Measurements from ENCODE around the gene DYSF.
"Not testable (repeated sequence)": the region's sequence is repeated elsewhere in the genome, so short reads cannot be mapped to it uniquely, and the experiment has no call there.

The DYSF gene

DNA sequence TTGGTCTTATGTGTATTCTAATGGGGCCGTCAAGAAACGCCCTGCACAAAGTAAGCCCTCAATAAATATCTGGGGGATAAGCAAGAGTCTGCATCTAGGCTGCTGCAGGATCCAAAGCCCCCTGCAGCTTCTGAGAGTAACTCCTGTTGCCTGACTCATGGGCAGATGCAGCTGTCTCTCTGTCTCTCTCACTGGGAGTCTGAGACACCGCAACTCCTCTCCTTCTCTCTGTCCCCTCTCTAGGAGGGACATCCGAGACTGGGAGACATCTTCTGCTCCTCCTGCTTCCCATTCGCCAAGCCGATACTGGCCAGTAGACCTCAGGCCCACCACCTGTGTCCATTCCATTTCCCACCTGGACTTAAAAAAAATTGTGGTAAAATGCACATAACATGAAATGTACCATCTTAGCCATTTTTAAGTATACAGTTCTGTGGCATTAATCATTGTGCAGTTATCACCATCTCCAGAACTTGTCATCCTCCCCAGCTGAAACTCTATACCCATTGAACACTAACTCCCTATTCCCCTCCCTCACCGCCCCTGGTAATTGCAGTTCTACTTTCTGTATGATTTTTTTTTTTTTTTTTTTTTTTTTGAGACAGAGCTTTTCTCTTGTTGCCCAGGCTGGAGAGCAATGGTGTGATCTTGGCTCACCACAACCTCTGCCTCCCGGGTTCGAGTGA lies 20.1 kb downstream of the DYSF start:
- DNase-seq = no peak

DNA sequence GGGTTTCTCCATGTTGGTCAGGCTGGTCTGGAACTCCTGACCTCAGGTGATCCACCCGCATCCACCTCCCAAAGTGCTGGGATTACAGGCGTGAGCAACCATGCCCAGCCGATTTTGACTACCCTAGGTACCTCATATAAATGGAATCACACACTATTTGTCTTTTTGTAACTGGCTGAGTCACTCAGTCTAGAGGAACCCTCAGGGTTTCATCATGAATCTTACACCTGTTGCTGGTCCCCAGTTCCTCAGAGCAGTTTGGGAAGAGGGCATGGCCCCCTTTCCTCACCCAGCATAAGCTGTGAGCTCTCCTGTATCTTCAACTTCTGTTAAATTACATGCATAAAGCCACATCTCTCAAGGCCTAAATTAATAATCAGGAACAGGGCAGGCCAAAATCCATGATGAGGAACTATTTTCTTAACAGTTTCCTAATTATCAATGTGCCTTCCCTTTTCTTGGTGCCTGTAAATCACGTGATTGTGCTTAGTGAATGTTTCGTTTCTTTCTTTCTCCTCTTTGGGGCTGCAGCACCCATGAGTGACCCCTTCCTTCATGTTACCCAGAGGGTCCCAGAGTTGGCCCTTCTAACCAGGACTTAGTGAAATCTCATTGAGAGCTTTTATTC lies 20.9 kb downstream of the DYSF start:
- no peak for DNase-seq

DNA sequence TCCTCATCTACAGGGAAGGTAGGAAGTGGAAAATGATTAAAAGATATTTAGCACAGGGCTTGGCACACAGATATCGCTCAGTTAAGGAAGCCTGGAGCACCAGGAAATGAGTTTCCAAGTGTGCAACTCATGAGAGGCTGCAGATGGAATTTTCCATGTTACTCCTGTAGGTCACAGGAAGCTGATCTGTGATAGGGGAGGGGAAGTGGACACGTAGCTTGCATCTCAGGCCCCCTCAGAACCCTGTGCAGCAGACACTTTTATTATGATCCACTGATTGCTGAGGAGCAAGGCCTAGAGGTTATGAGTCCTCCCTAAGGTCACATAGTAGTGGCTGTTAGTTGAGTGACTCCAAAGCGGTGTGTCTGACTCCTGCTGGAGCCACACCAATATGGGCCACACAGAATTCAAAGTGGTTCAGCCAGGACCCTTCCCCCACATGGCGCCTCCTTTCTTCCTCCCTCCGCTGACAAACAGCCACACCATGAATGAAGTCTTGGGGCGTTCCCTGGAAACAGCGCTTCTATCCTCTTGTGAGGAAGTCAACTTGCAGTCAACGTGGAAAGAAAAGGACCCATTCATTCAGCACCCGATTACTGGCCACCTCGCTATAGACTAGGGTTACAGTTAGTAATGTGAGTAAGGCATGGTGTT lies 21.5 kb downstream of the DYSF start:
- no peak for DNase-seq

DNA sequence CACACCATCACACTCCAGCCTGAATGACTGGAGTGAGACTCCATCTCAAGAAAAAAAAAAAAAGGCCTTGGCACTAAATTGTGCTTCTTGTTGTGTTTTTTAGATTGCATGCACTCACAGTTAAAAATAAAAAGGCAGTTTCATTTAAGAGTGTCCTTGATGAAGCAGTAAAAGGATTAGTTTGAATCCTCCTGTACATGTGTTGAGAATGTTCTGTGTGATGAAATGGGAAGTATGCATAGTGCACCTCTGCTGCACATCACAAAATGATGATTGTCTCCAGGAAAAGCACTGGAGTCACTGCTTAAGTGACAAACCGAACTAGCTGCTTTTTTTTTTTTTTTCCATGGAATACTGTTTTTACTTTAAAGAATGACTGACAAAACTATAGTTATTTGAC lies 23.1 kb downstream of the DYSF start:
- DNase-seq = no peak

DNA sequence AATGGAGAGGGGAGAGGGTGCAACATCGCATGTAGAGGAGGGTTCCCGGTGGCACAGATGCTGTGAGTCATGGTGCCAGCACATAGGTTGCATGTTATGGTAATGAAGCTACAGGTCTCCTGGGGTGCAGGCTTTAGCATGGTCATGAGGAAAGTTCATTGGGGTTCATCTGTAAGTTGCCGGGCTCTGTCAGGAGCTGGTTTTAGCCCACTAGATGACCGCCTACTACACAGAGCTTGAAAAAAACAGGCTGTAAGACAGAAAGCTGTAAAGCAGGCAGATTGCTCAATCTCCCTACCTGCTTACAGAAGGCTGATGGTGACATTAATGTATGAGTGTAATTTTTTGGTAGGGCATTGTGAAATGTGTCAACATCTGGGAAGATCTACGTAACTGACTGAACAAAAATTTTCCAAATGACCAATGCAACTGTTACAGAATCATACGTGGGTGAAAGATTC lies 23.9 kb downstream of the DYSF start:
- no peak for DNase-seq

DNA sequence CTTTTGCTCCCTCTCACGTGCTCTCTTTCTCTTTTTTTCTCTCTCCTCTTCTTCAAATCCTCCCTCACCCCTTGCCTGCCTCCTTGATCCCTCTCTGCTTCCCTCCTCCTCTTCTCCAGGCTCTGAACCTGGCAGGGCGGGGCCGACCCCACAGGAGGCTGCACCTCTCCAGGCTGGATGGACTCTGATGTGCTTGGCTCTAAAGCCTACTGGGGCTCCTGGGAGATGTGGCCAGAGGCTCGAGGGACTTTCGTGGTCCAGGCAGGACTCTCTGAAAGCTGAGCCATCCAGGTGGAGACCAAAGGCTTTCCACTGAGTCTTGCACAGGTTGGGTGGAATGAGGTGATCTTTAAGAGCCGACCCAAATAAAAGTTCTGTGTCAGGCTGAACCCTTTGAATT lies 25.4 kb downstream of the DYSF start:
- no peak for DNase-seq

DNA sequence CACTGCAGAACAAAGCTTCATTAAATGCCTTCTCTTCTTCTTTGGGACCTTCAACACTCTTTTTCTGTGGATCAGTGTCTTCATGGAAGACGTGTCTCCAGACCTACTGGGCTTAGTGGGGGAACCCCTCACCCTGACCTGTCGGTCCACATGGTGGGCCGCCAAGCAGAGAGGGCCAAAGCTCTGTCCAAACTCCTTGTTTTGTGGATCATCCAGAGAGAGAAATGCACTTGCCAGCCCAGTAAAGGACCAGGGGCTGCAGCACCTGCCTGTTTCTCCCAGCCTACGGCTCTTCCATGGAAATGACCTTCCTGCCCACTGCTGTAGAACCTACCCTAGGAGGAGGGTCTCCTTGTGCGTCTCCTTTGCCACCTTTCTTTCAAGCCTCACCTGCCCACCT lies 25.9 kb downstream of the DYSF start:
- no peak for DNase-seq

DNA sequence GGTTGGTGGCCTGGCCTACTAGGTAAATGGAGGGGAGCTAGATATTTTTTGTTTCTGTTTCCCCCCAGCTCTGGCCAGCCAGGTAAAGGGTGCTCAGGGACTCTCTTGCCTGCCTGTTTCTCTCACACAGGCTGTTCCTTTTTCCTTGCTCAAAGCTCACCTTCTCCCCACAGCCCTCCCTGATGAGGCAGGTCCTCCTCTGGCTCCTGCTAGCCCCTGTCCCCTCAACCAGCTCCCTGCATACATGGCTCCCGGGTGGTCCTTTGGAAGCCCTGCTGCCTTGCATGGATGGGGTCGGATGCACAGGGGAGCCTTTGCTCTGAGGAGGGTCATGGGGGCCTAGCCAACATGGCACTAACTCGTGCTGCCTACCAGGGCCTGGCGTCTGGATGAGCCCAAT lies 27.8 kb downstream of the DYSF start:
- DNase-seq = no peak

DNA sequence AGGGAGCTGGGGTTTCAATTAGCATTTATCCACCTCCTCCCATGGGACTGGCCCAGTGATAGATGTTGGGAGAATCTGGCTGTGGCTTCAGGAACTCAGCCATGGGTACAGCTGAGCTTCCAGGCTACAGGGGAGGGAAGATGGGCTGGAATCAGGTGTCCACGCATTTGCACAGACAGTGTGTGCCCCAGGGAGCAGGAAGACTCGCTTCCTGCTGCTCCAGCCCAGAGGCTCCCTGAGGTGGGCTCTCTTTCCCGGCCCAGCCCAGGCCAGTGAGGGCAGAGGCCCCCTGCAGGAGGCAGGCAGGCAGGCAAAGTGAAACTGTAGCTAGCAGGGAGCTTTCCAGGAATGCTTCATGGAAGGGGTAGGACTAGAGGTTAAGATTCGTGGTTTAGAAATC lies 28.7 kb downstream of the DYSF start:
- no peak for DNase-seq

DNA sequence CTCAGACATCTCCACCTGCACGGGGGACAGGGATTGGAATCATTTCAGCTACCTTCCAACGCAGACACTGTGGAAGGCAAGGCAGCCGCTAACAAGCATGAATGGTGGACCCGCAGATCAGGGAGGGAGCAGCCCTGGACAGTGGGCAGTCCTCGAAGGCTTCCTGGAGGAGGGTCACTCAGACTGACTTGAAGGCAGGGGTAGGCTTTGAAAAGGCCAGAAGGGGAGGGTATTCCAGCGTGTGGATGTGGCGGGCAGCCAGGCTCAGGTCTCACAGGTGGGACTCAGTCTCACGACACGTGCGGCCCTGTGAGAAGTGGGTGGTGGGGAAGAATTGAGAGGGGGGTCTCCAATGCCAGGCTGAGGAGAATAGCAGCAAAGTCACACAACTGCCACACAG lies 29.9 kb downstream of the DYSF start:
- no peak for DNase-seq

DNA sequence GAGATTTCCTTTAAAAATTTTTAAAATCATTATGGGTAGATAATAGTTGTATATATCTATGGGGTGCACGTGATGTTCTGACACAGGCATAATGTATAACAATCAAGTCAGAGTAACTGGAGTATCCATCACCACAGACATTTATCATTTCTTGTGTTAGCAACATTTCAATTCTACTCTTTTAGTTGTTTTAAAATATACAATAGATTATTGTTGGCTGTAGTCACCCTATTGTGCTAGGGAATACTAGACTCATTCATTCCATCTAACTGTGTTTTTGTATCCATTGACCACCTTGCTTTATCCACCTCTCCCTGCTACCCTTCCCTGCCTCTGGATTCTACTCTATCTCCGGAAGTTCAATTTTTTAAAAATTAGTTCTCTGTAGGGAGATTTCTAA lies 31.0 kb downstream of the DYSF start:
- no peak for DNase-seq

DNA sequence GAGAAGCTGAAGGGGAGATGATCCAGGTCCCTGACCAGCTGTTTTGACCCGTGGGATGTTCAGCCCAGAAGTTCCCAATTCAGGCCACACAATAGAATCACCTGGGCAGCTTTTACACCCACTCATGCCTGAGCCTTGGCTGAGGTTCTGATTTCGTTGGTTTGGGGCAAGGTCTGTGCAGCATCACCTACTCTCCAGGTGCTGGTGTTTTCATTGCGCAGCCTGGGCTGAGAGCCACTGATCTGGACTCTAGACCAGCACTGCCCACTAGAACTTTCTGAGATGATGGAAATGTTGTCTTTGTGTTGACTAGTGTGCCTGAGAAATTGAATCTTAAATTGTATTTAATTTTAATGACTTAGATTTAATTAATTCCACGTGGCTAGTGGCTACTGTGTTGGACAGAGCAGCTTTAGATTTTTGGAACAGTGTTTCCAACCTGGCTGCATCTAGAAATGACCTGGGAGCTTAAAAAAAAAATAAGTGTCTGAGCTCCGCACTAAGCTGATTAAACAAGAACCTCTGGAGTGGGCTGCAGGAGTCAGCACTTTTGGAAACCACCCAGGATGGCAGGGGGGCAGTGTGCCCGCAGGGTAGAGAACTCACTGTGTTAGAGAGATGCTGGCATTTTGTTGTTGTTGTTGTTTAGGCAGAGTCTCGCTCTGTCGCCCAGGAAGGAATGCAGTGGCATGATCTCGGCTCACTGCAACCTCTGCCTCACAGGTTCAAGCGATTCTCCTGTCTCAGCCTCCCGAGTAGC lies 33.7 kb downstream of the DYSF start:
- no peak for DNase-seq

DNA sequence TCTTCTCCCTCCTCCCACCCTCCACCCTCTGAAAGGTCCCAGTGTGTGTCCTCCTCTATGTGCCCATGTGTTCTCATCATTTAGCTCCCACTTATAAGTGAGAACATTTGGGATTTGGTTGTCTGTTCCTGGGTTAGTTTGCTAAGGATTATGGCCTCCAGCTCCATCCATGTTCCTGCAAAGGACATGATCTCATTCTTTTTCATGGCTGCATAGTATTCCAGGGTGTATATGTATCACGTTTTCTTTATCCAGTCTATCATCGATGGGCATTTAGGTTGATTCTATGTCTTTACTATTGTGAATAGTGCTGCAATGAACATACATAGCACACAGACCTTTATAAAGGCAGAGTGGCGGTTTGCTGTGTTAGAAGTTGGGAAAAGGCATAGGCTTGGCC lies 38.2 kb downstream of the DYSF start:
- not testable (repeated sequence) for DNase-seq

DNA sequence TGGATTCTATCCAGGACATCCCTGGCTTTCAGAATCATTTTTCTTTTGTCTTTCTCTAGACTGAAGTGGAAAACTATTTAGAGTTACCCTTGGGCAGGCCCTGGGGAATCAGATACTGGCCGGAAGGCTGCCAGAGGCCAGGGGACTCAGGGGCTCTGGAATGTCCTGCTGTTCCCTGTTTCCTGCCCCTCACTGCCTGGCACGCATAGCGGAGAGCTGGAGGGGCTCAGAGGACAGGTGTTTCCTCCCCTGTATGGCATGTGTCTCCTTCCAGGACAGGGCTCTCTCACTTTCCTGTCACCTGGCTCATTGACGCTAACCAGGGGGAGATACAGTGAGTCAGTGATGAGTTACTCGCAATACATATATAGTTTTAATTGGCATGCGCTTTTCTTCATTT lies 38.8 kb downstream of the DYSF start:
- no peak for DNase-seq

DNA sequence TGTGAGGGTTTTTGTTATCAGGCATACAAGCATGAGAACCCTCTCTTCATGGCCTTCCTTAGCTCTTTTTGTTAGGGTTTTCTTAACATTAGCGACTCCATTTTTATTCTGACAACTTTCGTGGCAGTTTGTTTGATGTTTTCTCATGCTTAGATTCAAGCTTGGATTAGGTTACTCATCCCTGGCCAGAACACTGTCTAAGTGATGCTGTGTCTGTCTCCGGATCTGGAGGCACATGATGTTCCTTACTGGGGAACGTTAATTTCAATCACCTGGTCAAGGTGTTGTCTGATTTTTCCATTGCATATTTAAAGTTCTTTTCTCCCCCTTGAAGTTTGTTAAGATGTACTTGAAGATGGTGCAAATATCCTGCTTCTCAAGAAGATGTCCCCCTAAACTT lies 40.7 kb downstream of the DYSF start:
- no peak for DNase-seq

DNA sequence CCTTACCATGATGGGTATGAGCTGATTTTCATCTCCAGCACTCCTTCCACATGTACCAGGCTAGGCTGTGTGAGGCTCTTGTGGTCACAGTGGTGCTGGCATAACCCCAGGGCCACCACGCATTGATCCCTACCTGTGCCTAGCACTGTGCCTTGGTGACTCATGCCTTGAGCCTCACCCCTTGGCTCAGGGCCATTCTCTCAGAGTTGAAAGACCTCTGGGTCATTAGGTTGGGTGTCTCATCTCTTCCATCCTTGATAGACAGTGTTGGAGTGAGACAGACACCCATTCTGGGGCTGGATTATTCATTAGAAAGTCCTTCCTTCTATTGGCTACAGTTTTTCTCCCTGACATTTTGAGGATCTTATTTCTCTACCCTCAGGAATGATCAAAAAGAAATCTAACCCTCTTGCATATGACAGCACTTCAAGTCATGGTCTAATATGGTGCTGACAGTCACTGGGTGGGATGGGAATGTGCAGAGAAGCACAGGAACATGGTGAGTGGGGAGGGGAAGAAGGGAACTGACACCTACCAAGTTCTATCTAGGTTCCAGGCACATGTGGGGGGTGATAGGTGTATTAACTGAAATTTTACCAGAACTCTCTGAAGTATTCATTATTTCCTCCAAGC lies 41.3 kb downstream of the DYSF start:
- no peak for DNase-seq

DNA sequence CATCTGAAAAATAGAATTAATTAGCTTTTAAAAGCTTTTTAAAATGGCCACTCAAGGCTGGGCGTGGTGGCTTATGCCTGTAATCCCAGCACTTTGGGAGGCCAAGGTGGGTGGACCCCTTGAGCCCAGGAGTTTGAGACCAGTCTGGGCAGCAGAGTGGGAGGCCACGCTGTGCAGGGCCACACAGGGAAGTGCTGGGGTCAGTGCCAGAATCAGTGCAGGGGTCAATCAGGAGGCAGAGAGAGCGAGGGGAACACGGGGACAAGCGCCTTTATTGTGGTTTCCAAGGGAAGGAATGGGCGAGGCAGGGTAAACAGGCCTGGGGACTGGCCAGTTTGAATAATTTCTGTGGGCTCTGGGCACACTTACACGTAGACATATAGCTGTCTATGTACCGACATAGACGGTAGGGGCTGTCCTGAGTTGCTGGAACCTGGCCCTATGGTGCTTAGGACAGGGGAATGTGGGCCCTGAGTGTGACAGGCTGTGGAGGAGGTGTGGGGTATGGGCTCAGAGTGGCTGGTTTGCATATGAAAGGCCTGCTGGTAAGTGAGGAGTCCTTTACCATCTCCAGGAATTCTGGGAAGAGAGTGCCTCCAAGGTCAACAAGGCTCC lies 42.9 kb downstream of the DYSF start:
- DNase-seq = no peak

DNA sequence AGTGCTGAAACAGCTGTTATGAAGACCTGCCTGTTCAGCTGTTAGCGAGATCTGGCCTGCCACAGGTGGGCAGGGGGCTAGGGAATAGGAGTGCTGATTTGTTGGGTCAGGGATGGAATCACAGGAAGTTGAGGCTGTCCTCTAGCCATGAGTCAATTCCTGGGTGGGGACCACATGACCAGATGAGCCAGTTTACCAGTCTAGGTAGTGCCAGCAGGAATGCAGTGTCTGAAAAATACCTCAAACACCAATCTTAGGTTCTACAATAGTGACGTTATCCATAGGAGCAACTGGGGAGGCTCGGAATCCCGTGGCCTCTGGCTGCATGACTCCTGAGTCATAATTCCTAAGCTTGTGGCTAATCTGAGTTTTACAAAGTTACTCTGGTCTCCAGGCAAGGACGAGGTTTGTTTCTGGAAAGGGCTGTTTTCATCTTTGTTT lies 44.9 kb downstream of the DYSF start:
- peak; percentile 88 for DNase-seq

DNA sequence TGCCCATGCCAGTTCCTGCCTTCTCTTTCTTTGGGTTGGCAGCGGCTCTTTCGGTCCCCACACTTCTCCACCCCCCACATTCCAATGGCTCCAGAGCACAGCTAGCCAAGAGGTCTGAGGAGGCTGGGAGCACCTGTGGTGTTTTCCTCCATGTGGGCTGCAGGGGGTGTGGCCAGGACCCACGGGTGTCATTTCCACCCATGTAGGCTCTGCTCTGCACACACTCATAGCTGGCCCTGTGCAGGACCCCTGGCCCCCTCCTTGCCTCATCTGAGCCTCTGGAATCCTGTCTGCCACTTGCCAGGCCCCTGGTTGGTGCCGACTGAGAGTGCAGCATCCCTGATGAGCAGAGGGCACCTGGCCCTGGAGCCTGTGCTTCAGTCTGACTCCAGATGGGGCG lies 46.3 kb downstream of the DYSF start:
- DNase-seq = no peak

DNA sequence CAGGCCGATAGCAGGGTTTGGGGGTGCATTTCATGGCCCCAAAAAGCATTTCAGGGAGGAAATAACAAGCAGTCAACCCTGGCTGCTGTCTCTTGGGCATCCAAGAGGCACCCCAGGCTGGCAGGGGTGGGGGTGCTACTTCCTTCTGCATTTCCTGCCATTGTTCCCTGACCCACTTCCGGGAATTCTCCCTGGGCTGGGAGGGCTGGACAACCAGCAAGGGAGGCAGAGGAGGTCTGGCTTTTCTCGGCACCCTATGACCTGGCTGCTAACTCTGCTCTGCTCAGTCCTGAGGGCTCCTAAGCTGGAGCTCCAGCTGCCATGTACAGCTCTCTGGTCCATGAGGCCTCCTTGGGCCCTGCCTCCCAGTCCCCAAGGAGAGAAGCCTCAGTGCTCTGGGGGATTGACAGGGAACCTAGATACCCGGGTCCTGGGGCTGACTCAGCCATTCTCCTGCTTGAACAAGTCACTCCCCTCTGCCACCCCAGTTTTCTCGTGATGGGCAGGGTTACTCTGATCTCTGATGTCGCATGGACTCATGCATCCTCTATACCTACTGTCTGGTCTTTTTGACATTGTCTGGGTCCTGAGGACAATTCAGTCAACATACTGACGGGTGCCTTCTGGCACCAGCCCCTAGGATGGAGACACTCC lies 47.2 kb downstream of the DYSF start:
- DNase-seq = no peak

DNA sequence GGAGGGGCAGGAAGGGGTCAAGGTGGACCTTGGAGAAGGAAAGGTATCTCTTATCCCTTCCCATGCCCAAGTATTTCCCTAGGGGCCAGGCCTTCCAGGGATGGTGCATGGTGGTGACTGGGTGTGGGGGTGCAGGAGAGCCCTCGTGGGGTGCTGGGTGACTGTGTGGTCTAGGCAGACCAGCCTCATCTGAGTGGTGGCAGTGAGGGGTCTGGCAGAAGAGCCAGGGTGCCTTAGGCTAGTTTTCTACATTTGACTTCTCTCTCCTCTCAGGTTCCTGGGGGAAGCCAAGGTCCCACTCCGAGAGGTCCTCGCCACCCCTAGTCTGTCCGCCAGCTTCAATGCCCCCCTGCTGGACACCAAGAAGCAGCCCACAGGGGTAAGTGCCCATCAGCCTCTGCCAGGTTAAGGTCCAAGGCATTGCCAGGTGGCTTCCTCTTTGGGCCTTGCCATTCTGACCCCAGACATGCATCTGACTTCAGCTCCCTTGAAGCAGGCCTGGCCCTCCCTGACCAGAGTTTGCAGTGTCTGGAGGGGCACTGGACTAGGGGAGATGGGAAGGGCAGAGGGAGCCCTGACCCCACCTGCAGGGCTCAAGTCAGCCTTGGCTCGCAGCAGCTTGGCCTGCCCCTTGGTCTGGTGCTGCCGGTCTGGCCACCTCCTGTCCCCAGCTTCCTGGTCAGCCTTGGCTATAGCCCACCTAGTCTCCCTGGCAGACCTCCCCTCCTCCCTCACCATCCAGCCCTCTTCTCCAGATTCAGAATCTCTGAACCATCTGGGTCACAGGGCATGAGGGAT lies 49.8 kb downstream of the DYSF start:
- DNase-seq = no peak

Data from fibroblast of upper back skin (primary cell).